ENCODE measurements around the gene METTL22.

Gene METTL22

GRCh38 chr16:8621572-8622314 lies at the start of gene METTL22:
TSS of gene METTL22 (plus strand) at chr16:8621698. CDS start at chr16:8625666, 3,968 bp downstream.
- DNase-seq (ENCODE audit: extremely low read depth in 1 of 2, low read depth in 1 of 2), result peak; percentile 71 to 90

DNA sequence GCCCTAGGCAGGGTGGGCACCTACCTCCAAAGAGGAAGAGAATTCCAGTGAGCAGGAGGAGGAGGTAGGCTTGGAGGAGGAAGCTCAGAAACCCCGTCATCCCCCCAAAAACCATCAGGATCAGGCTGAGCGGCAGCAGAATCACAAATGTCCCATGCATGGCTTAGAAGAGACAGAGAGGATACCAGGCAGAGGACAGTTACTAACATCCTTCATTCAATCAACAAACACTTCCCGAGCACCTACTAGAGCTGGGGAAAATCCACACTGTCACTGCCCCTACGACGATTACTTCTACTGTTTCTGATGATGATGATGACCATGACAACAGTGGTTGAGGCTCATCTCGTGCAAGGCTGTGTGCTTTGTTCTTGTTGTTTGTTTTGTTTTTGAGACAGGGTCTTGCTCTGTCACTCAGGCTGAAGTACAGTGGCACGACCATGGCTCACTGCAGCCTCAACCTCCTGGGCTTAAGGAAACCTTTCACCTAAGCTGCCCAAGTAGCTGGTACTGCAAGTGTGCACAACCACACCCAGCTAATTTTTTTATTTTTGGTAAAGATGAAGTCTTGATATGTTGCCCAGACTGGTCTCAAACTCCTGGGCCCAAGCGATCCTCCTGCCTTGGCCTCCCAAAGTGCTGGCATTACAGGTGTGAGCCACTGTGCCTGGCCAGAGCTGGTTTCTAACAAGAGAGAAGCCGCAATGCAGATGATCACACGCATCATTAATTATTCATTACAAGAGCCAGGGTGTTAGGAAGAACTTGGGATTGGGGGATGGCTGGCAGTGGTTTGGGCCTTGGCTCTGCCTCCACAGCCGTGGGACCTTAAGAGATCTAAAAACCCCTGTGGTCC lies 49.2 kb upstream of the METTL22 start:
- DNase-seq (ENCODE audit: extremely low read depth in 1 of 2, low read depth in 1 of 2), result no peak

GRCh38 chr16:8572919-8573724 lies 48.4 kb upstream of the METTL22 start:
- DNase-seq (ENCODE audit: extremely low read depth in 1 of 2, low read depth in 1 of 2), result no peak

DNA sequence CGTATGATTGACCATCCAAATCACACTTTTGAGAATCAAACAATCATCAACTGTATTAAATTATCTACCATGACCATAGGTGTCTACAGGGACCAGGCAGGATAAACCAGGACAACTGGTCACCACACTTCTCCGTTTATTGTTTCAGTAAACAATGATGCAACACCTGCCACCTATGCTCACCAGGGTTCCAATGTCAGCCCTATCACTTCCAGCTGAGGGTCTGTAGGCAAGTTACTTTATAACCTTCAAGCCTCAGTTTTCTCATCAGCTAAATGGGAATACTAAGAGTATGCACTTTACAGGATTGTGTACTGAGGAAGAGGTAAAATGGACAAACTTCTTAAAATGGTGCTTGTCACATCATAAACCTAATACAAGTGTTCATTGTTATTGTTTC lies 46.1 kb upstream of the METTL22 start:
- DNase-seq (ENCODE audit: extremely low read depth in 1 of 2, low read depth in 1 of 2), result no peak

DNA sequence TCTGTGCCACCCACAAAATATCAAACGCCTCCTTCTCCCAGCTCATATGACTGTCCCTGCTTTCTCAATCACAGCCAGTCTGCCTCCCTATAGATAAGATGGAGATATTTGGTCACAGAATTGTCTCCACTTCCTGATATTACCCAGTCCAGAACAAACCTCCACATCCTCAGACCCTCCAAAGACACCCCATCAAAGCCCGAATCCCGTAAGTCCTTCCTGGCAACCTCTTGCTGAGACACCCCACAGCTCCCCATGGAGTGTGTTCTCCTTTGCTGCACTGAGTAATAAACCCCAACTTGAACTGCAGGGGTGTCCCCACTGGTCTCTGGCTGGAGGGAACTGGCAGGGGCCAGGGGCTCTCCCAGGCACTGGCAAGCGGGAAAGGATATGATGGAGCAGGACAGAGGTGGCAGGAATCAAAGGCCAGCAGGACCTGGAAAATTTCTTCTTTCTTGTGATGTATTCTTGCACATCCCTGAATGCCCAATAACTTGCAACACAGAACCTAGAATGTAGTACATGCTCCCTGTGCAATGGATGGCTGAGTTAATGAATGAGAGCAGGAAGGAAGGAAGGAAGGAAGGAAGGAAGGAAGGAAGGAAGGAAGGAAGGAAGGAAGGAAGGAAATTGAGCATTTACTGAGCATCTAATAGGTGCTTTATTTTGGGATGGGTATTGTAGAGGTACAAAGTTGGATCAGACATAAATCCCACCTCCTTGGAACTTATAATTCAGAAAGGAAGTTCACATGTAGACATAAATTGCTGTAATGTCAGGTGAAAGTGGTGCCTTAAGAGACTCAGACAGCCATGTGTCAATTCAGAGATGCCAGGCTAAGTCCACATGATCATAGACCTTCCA lies 45.1 kb upstream of the METTL22 start:
- no peak for DNase-seq (ENCODE audit: extremely low read depth in 1 of 2, low read depth in 1 of 2)

GRCh38 chr16:8577678-8578304 lies 43.7 kb upstream of the METTL22 start:
- DNase-seq (ENCODE audit: extremely low read depth in 1 of 2, low read depth in 1 of 2), result no peak

- DNase-seq (ENCODE audit: extremely low read depth in 1 of 2, low read depth in 1 of 2), result no peak
These were observed 41.9 kb upstream of the METTL22 start for GRCh38 chr16:8579559-8579958.

GRCh38 chr16:8581831-8582580 lies 39.5 kb upstream of the METTL22 start:
- DNase-seq (ENCODE audit: extremely low read depth in 1 of 2, low read depth in 1 of 2), result no peak

DNA sequence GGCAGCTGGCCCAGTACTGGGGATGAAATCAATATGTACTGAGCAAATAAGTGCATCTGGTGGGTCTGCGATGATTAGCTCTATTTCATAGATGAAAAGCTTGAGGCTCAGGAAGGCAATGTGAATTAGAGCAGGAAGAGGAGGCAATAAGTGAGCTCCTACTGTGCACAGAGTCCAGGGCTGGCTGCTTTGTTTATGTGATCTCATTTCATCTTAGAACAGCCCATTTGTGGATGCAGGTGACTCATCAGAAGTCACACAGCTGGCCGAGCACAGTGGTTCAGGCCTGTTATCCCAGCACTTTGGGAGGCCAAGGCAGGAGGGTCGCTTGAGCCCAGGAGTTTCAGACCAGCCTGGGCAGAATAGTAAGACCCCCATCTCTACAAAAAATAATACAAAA lies 38.3 kb upstream of the METTL22 start:
- no peak for DNase-seq (ENCODE audit: extremely low read depth in 1 of 2, low read depth in 1 of 2)

- no peak for DNase-seq (ENCODE audit: extremely low read depth in 1 of 2, low read depth in 1 of 2)
These were observed 37.8 kb upstream of the METTL22 start for GRCh38 chr16:8583732-8584131.

DNA sequence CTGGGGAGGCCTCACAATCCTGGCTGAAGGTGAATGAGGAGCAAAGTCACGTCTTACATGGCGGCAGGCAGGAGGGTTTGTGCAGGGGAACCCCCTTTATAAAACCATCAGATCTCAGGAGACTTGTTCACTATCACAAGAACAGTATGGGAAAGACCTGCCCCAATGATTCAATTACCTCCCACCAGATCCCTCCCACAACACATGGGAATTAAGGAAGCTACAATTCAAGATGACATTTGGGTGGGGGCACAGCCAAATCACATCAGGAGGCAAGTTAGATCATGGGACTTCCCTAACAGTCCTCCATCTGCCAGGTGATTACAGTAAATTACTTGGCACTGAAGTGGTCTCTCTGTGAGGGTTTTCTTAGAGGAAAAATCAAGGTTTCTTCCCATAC lies 36.5 kb upstream of the METTL22 start:
- DNase-seq (ENCODE audit: extremely low read depth in 1 of 2, low read depth in 1 of 2), result no peak

DNA sequence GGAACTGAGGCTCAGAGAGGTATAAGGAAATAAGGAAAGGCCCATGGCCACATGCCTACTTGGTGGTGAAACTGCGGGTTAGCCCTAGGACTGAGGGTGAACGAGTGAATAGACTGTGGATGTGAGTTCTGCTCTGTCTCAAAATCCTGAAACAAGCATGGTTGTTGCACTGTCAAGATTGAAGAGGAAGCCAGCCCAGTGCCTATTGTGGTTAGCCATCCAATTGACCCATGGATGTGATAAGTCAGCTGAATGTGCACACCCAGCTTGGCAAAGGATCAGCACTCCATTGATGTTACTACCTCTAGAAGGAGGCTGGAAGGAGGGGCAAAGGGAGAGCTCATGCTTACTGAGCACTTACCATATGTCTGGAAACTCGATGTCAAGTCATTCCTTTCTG lies 35.6 kb upstream of the METTL22 start:
- no peak for DNase-seq (ENCODE audit: extremely low read depth in 1 of 2, low read depth in 1 of 2)

- DNase-seq (ENCODE audit: extremely low read depth in 1 of 2, low read depth in 1 of 2), result no peak
These were observed 34.4 kb upstream of the METTL22 start for GRCh38 chr16:8587065-8587464.

GRCh38 chr16:8588682-8589056 lies 32.8 kb upstream of the METTL22 start:
- DNase-seq (ENCODE audit: extremely low read depth in 1 of 2, low read depth in 1 of 2), result no peak

GRCh38 chr16:8589057-8589899 lies 32.2 kb upstream of the METTL22 start:
- no peak for DNase-seq (ENCODE audit: extremely low read depth in 1 of 2, low read depth in 1 of 2)

- no peak for DNase-seq (ENCODE audit: extremely low read depth in 1 of 2, low read depth in 1 of 2)
These were observed 31.4 kb upstream of the METTL22 start, which contains the start of gene TMEM114 for GRCh38 chr16:8589900-8590688. TSS of gene TMEM114 (minus strand) at chr16:8590511. CDS start at chr16:8589838, 673 bp downstream.

DNA sequence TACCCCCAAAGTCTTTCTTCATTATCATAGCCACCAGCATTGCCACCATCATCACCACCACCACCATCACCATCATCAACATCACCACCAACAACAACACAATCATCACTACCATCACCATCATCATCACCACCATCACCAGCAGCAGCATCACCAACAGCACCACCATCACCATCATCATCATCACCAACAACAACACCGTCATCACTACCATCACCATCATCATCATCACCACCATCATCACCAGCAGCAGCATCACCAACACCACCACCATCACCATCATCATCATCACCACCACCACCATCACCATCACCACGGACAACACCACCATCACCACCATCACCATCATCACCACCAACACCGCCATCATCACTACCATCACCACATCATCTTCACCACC lies 30.7 kb upstream of the METTL22 start:
- DNase-seq (ENCODE audit: extremely low read depth in 1 of 2, low read depth in 1 of 2), result no peak
